ENCODE data around the gene CDK11A. TPM values are rescaled to one million over a fixed set of nuclear protein-coding genes. Genes with fewer than 3 reads are reported as not detected.

The CDK11A gene
- polyA plus RNA-seq, 2 of the 4 experiments (the other 2 are of a cell fraction) = 6.7 to 36.4 TPM

DNA sequence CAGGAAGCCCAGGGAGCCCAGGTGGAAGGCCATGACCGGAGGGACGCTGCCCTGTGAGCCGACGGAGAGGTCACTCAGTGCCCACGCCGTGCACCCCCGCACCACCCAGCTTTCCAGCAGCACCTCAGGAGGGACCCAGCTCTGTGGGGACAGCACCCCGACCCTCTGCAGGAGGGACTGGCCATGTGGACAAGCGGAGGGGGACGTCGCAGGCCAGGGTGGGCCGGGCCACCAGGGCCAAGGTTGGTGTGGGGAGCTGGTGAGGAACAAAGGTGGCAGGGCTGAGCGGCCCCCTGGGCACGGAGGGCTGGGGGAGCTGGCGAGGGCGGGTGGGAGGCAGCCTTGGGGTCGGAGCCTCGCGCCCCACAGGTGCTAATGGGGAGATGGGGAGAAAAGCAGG lies 31.3 kb upstream of the CDK11A start:
- WGBS (ENCODE audit: missing lambda C conversion rate) = 93% methylated on average over 5 of the region's 19 CpGs
- Histone ChIP-seq H3K9me3 (no peaks in the 10 kb centered on the region), H3K4me1 (peaks cover 25% of the 10 kb centered on the region), H3K4me3 (no peak overlapping the region), H3K27ac (no peak overlapping the region), H3K4me2 (no peak overlapping the region)
- no peak for TF ChIP-seq HEYL (CRISPR knock-in tag; IDR thresholded peaks at IDR 0.05)
- TF ChIP-seq HOXB5 (CRISPR knock-in tag; IDR thresholded peaks at IDR 0.05) = no peak
- TF ChIP-seq RFX5 (IDR thresholded peaks at IDR 0.05) = no peak
- no peak for TF ChIP-seq NPAS2 (CRISPR knock-in tag; IDR thresholded peaks at IDR 0.05; ENCODE audit: borderline replicate concordance)
- TF ChIP-seq, protein P1, sequence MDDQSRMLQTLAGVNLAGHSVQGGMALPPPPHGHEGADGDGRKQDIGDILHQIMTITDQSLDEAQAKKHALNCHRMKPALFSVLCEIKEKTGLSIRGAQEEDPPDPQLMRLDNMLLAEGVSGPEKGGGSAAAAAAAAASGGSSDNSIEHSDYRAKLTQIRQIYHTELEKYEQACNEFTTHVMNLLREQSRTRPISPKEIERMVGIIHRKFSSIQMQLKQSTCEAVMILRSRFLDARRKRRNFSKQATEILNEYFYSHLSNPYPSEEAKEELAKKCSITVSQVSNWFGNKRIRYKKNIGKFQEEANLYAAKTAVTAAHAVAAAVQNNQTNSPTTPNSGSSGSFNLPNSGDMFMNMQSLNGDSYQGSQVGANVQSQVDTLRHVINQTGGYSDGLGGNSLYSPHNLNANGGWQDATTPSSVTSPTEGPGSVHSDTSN (IDR thresholded peaks at IDR 0.05) = no peak
- TF ChIP-seq GATA3 (IDR thresholded peaks at IDR 0.05; ENCODE audit: borderline replicate concordance) = no peak
- no peak for TF ChIP-seq JUNB (IDR thresholded peaks at IDR 0.05)
- TF ChIP-seq KDM5A (IDR thresholded peaks at IDR 0.05) = no peak
- no peak for TF ChIP-seq NFE2L2 (conservative IDR thresholded peaks at IDR 0.05; ENCODE audit: low read length)
- no peak for TF ChIP-seq FOSB (CRISPR knock-in tag; IDR thresholded peaks at IDR 0.05)
- TF ChIP-seq ZC3H11A (IDR thresholded peaks at IDR 0.05) = no peak
- no peak for TF ChIP-seq NR3C1 (IDR thresholded peaks at IDR 0.05)
- no peak for TF ChIP-seq BHLHE40 (IDR thresholded peaks at IDR 0.05; ENCODE audit: low read depth, low read length)
- TF ChIP-seq, protein P2, sequence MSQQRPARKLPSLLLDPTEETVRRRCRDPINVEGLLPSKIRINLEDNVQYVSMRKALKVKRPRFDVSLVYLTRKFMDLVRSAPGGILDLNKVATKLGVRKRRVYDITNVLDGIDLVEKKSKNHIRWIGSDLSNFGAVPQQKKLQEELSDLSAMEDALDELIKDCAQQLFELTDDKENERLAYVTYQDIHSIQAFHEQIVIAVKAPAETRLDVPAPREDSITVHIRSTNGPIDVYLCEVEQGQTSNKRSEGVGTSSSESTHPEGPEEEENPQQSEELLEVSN (IDR thresholded peaks at IDR 0.05; ENCODE audit: borderline replicate concordance, low read depth) = no peak
- no peak for TF ChIP-seq FOSL2 (IDR thresholded peaks at IDR 0.05)
- no peak for TF ChIP-seq FOSL2 (CRISPR knock-in tag; IDR thresholded peaks at IDR 0.05)
- no peak for TF ChIP-seq KDM1A (IDR thresholded peaks at IDR 0.05; ENCODE audit: low read depth)
- FAIRE-seq = no peak
- POLR2A ChIA-PET = interaction anchor here (0.5 kb wide), 1 partner anchor 154 kb away, joined by 5 read pairs; no protein-coding TSS in a partner anchor
- DNase-seq (ENCODE audit: low read depth in 1 of 2, low spot score in 1 of 2) = no peak
- CTCF ChIA-PET = interaction anchor here (1.0 to 1.1 kb wide), 3 partner anchors 8 to 289 kb away, joined by 3 read pairs; no protein-coding TSS in a partner anchor
- ATAC-seq = no peak

DNA sequence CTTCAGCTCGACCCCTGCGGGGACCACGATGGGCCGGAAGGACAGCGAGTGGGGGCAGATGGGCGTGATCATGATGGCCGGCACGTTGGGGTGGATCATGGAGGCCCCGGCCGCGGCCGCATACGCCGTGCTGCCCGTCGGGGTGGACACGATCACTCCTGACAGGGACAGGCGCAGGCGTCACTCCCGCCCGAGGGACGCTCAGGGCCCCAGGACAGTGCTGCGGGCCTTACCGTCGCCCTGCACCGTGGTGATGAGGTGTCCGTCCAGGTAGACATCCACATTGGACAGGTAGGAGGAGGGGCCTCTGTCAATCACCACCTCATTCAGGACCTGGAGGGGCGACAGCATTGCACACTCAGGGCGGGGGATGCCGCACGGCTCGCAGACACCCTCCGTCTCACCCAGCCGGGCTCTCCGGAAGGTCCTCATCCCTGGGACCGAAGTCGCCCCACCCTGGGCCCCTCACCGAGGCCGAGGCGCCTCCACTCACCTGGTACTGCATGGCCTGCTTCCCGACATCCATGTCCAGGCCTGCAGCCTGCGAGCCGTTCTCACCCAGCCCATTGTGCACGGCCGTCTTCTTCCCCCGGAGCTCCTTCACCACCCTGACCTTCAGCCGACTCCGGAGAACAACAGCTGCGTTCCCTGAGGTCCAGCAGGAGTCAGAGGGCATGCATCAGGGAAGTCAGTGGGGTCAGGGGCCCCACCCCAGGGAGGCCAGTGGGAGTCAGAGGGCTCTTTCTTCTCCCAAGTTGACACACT lies 30.1 kb upstream of the CDK11A start:
- Histone ChIP-seq H3K4me1 (peaks cover 16% of the 10 kb centered on the region), H3K4me2 (no peak overlapping the region), H3K9me3 (no peaks in the 10 kb centered on the region), H3K4me3 (no peak overlapping the region), H3K27ac (no peak overlapping the region)
- ChIA-PET POLR2A (no interaction called here), CTCF (interaction anchor here (1.4 kb wide), 1 partner anchor 152 kb away, joined by 6 read pairs; no protein-coding TSS in a partner anchor)
- WGBS (ENCODE audit: missing lambda C conversion rate) = 93% methylated on average over 40 of the region's 49 CpGs
- DNase-seq (ENCODE audit: low read depth in 1 of 2, low spot score in 1 of 2) = no peak
- FAIRE-seq = no peak
- TF ChIP-seq HOXB13 (CRISPR knock-in tag; IDR thresholded peaks at IDR 0.05; ENCODE audit: low read depth) = no peak
- TF ChIP-seq, protein P3, sequence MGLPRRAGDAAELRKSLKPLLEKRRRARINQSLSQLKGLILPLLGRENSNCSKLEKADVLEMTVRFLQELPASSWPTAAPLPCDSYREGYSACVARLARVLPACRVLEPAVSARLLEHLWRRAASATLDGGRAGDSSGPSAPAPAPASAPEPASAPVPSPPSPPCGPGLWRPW (IDR thresholded peaks at IDR 0.05) = no peak
- ATAC-seq = no peak

DNA sequence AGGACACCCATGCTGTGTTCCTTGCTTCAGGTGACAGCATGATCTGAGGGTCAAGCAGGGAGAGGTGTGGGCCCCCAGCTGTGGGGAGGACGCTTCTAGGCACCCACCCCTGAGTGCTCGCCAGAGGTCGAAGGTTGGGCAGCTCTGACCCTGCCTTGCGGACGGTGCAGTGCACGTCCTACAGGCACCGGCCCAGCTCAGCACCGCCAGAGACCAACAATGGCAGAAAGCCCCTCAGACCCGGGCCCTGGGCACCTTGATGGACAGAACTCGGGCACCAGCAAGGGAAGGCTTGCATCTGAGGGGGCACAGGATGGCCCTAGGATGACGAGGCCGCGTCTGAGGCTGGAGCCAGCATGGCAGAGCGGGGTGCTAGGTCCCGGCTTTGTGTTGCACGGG lies 29.4 kb upstream of the CDK11A start:
- Histone ChIP-seq H3K27ac (no peak overlapping the region), H3K9me3 (no peaks in the 10 kb centered on the region), H3K4me2 (no peak overlapping the region), H3K4me1 (peaks cover 10% of the 10 kb centered on the region), H3K4me3 (no peak overlapping the region)
- no peak for FAIRE-seq
- DNase-seq (ENCODE audit: low read depth in 1 of 2, low spot score in 1 of 2) = no peak
- POLR2A ChIA-PET = no interaction called here
- ATAC-seq = no peak
- CTCF ChIA-PET = interaction anchor here (1.4 kb wide), 1 partner anchor 153 kb away, joined by 6 read pairs; no protein-coding TSS in a partner anchor
- 86% methylated on average over 7 of the region's 16 CpGs for WGBS (ENCODE audit: missing lambda C conversion rate)
- no peak for TF ChIP-seq ZFP36 (IDR thresholded peaks at IDR 0.05; ENCODE audit: borderline replicate concordance, partially characterized antibody)
- no peak for TF ChIP-seq KDM5A (IDR thresholded peaks at IDR 0.05)
- TF ChIP-seq, protein P4, sequence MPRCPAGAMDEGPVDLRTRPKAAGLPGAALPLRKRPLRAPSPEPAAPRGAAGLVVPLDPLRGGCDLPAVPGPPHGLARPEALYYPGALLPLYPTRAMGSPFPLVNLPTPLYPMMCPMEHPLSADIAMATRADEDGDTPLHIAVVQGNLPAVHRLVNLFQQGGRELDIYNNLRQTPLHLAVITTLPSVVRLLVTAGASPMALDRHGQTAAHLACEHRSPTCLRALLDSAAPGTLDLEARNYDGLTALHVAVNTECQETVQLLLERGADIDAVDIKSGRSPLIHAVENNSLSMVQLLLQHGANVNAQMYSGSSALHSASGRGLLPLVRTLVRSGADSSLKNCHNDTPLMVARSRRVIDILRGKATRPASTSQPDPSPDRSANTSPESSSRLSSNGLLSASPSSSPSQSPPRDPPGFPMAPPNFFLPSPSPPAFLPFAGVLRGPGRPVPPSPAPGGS (IDR thresholded peaks at IDR 0.05) = no peak
- TF ChIP-seq, protein P5, sequence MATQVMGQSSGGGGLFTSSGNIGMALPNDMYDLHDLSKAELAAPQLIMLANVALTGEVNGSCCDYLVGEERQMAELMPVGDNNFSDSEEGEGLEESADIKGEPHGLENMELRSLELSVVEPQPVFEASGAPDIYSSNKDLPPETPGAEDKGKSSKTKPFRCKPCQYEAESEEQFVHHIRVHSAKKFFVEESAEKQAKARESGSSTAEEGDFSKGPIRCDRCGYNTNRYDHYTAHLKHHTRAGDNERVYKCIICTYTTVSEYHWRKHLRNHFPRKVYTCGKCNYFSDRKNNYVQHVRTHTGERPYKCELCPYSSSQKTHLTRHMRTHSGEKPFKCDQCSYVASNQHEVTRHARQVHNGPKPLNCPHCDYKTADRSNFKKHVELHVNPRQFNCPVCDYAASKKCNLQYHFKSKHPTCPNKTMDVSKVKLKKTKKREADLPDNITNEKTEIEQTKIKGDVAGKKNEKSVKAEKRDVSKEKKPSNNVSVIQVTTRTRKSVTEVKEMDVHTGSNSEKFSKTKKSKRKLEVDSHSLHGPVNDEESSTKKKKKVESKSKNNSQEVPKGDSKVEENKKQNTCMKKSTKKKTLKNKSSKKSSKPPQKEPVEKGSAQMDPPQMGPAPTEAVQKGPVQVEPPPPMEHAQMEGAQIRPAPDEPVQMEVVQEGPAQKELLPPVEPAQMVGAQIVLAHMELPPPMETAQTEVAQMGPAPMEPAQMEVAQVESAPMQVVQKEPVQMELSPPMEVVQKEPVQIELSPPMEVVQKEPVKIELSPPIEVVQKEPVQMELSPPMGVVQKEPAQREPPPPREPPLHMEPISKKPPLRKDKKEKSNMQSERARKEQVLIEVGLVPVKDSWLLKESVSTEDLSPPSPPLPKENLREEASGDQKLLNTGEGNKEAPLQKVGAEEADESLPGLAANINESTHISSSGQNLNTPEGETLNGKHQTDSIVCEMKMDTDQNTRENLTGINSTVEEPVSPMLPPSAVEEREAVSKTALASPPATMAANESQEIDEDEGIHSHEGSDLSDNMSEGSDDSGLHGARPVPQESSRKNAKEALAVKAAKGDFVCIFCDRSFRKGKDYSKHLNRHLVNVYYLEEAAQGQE (IDR thresholded peaks at IDR 0.05) = no peak
- no peak for TF ChIP-seq MYC (IDR thresholded peaks at IDR 0.05; ENCODE audit: borderline replicate concordance, low read length)
- TF ChIP-seq BHLHE40 (IDR thresholded peaks at IDR 0.05; ENCODE audit: low read depth, low read length) = no peak
- TF ChIP-seq, protein P2 (IDR thresholded peaks at IDR 0.05; ENCODE audit: borderline replicate concordance, low read depth) = no peak
- TF ChIP-seq CEBPB (IDR thresholded peaks at IDR 0.05) = no peak
- no peak for TF ChIP-seq CBX8 (IDR thresholded peaks at IDR 0.05)
- no peak for TF ChIP-seq JUNB (IDR thresholded peaks at IDR 0.05)
- TF ChIP-seq HEYL (CRISPR knock-in tag; IDR thresholded peaks at IDR 0.05) = no peak
- no peak for TF ChIP-seq FOSB (CRISPR knock-in tag; IDR thresholded peaks at IDR 0.05)
- no peak for TF ChIP-seq FOSL2 (IDR thresholded peaks at IDR 0.05)
- no peak for TF ChIP-seq FOSL2 (CRISPR knock-in tag; IDR thresholded peaks at IDR 0.05)
- TF ChIP-seq RNF2 (IDR thresholded peaks at IDR 0.05; ENCODE audit: borderline replicate concordance, low read depth) = no peak
- no peak for TF ChIP-seq GATA3 (IDR thresholded peaks at IDR 0.05; ENCODE audit: borderline replicate concordance)

All from A549 (cell line).